NCI-H2081 (cell line): ENCODE results near the gene TATDN2.

ENCODE experiments used
- DNase-seq, 2 experiments: peaks; one replicate each; lab custom pipeline; 2025; lab: John Stamatoyannopoulos, UW

TATDN2 gene

GRCh38 chr3:10317311-10317960 lies 69.2 kb downstream of the TATDN2 start:
- DNase-seq = no peak

- DNase-seq = no peak
These were observed 69.7 kb downstream of the TATDN2 start for GRCh38 chr3:10317961-10318350.

- DNase-seq = no peak
These were observed 71.0 kb downstream of the TATDN2 start for GRCh38 chr3:10319251-10319650.

- no peak for DNase-seq
These were observed 71.5 kb downstream of the TATDN2 start for GRCh38 chr3:10319804-10320203.

- no peak for DNase-seq
These were observed 72.0 kb downstream of the TATDN2 start for GRCh38 chr3:10320320-10320677.

- DNase-seq = no peak
These were observed 73.5 kb downstream of the TATDN2 start for GRCh38 chr3:10321630-10322351.

GRCh38 chr3:10322352-10322710 lies 74.1 kb downstream of the TATDN2 start:
- DNase-seq = peak; percentile 9 to 12

- DNase-seq = no peak
These were observed 79.3 kb downstream of the TATDN2 start for GRCh38 chr3:10327592-10327991.

GRCh38 chr3:10328460-10329071 lies 80.3 kb downstream of the TATDN2 start:
- no peak for DNase-seq

- DNase-seq = no peak
These were observed 81.3 kb downstream of the TATDN2 start for GRCh38 chr3:10329495-10330015.

- no peak for DNase-seq
These were observed 82.1 kb downstream of the TATDN2 start for GRCh38 chr3:10330319-10330718.
